CD4-positive, alpha-beta T cell (primary cell): ENCODE results near the gene RYR3. TPM values are rescaled to one million over a fixed set of nuclear protein-coding genes. Genes with fewer than 3 reads are reported as not detected.

Experiments
- ATAC-seq: fragments of 200-7000 bp; cut with Tn5 transposase; one replicate; pipeline ENCODE4 v1.10.0; 2022; ENCODE audit warnings: mild to moderate bottlenecking; ENCODE audit not compliant: poor library complexity
- CTCF ChIA-PET: fragments of 350-600 bp; sonication (Branson Sonifier 250); formaldehyde crosslinking; loops from one replicate; lab custom pipeline; 2021; ENCODE audit warnings: antibody characterized with exemption, inconsistent platforms; lab: Charles Lee
- POLR2A ChIA-PET: fragments of 350-600 bp; sonication (Branson Sonifier 250); formaldehyde crosslinking; loops from one replicate; lab custom pipeline; 2021; ENCODE audit warnings: antibody characterized with exemption, inconsistent platforms; lab: Charles Lee
- DNase-seq, 14 experiments: peaks; one replicate each; pipeline ENCODE4 v3.0.0-alpha.2; 2013 to 2020; ENCODE audit warnings: mixed read lengths in 2 of 14
- H3K27ac ChIP-seq, 2 donors: one replicate each; pipeline versions ENCODE4 v1.5.1 to v1.7.0; 2013; ENCODE audit warnings: low read length in 2 of 2, low read depth in 1 of 2, mild to moderate bottlenecking in 1 of 2
- H3K27me3 ChIP-seq, 2 experiments: 1 replicate in 1 of 2; 2 replicates in 1 of 2; pipeline versions ENCODE4 v1.6.1 to v1.7.0; 2013; ENCODE audit warnings: low read length in 2 of 2, control low read depth in 1 of 2, mild to moderate bottlenecking in 1 of 2, moderate library complexity in 1 of 2; ENCODE audit not compliant: insufficient read depth in 2 of 2, control insufficient read depth in 1 of 2
- H3K36me3 ChIP-seq: one replicate; pipeline ENCODE4 v1.6.1; 2013; ENCODE audit warnings: low read length, control low read depth; ENCODE audit not compliant: insufficient read depth
- H3K4me1 ChIP-seq: one replicate; pipeline ENCODE4 v1.6.1; 2013; ENCODE audit warnings: low read length, control low read depth; ENCODE audit not compliant: insufficient read depth
- H3K4me3 ChIP-seq: one replicate; pipeline ENCODE4 v1.5.1; 2013; ENCODE audit warnings: mild to moderate bottlenecking, low read length, moderate library complexity
- H3K9me3 ChIP-seq, 2 experiments: 1 replicate in 1 of 2; 2 replicates in 1 of 2; pipeline versions ENCODE4 v1.6.1 to v1.7.0; 2013; ENCODE audit warnings: low read length in 2 of 2, mild to moderate bottlenecking in 2 of 2, control low read depth in 1 of 2, moderate library complexity in 1 of 2; ENCODE audit not compliant: control insufficient read depth in 1 of 2, insufficient read depth in 1 of 2
- H3K27ac Mint-ChIP-seq: one replicate; pipeline ENCODE4 v1.8.0; 2020; ENCODE audit warnings: mixed read lengths
- H3K27me3 Mint-ChIP-seq: one replicate; pipeline ENCODE4 v1.8.0; 2021; ENCODE audit warnings: mixed read lengths
- H3K36me3 Mint-ChIP-seq: one replicate; pipeline ENCODE4 v1.8.0; 2021; ENCODE audit warnings: low read depth, mixed read lengths
- H3K4me1 Mint-ChIP-seq: one replicate; pipeline ENCODE4 v1.8.0; 2021; ENCODE audit warnings: low read depth, mixed read lengths
- H3K4me3 Mint-ChIP-seq: one replicate; pipeline ENCODE4 v1.8.0; 2020; ENCODE audit warnings: mild to moderate bottlenecking, mixed read lengths
- H3K9me3 Mint-ChIP-seq: one replicate; pipeline ENCODE4 v1.8.0; 2020; ENCODE audit warnings: mixed read lengths
- intact Hi-C, 2 experiments: fragments of 100-400 bp; cut with DNase I in 1 of 2; cut with micrococcal nuclease in 1 of 2; formaldehyde crosslinking; loops; one replicate each; pipeline versions ENCODE4 v1.15.1 to v1.9.0; 2023 to 2025; cut with DNase I, micrococcal nuclease
- total RNA-seq, 174 experiments: library from RNA in 2 of 174; stranded (reverse) in 2 of 174; gene quantifications; one replicate each; pipeline ENCODE4 v1.2.3 and lab custom pipeline; 2021 to 2026
- TF ChIP-seq, protein P1 (sequence below): fragments of 200-600 bp; IDR thresholded peaks from one replicate; pipeline ENCODE4 v1.8.0; 2022; ENCODE audit warnings: antibody characterized with exemption, mild to moderate bottlenecking

The RYR3 gene
- total RNA-seq, 2 experiments from 2014 or later, result not detected

GRCh38 chr15:33380406-33380805, 69.6 kb downstream of the RYR3 start:
- Mint-ChIP-seq H3K27ac (no peak overlapping the region), H3K27me3 (peaks cover 29% of the 10 kb centered on the region), H3K4me1 (no peaks in the 10 kb centered on the region), H3K9me3 (no peaks in the 10 kb centered on the region), H3K36me3 (no peaks in the 10 kb centered on the region), H3K4me3 (no peak overlapping the region)
- no peaks in the 10 kb centered on the region for H3K36me3 ChIP-seq
- ATAC-seq (no peak), DNase-seq (no peak)
- H3K9me3 ChIP-seq, result no peaks in the 10 kb centered on the region
- ChIA-PET POLR2A (no interaction called here), CTCF (no interaction called here)
- no peak overlapping the region for H3K27ac ChIP-seq
- no peaks in the 10 kb centered on the region for H3K4me1 ChIP-seq
- intact Hi-C loops, result no loop called here
- H3K4me3 ChIP-seq, result no peak overlapping the region
- TF ChIP-seq, protein P1, sequence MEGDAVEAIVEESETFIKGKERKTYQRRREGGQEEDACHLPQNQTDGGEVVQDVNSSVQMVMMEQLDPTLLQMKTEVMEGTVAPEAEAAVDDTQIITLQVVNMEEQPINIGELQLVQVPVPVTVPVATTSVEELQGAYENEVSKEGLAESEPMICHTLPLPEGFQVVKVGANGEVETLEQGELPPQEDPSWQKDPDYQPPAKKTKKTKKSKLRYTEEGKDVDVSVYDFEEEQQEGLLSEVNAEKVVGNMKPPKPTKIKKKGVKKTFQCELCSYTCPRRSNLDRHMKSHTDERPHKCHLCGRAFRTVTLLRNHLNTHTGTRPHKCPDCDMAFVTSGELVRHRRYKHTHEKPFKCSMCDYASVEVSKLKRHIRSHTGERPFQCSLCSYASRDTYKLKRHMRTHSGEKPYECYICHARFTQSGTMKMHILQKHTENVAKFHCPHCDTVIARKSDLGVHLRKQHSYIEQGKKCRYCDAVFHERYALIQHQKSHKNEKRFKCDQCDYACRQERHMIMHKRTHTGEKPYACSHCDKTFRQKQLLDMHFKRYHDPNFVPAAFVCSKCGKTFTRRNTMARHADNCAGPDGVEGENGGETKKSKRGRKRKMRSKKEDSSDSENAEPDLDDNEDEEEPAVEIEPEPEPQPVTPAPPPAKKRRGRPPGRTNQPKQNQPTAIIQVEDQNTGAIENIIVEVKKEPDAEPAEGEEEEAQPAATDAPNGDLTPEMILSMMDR, result no peak
- no peaks in the 10 kb centered on the region for H3K27me3 ChIP-seq

- Mint-ChIP-seq H3K27me3 (peaks cover 17% of the 10 kb centered on the region), H3K4me3 (no peak overlapping the region), H3K4me1 (no peaks in the 10 kb centered on the region), H3K9me3 (no peaks in the 10 kb centered on the region), H3K36me3 (no peaks in the 10 kb centered on the region), H3K27ac (no peak overlapping the region)
- POLR2A ChIA-PET, result no interaction called here
- no peak overlapping the region for H3K4me3 ChIP-seq
- CTCF ChIA-PET, result no interaction called here
- ATAC-seq (no peak), DNase-seq (no peak)
- H3K27ac ChIP-seq, result no peak overlapping the region
- no peaks in the 10 kb centered on the region for H3K4me1 ChIP-seq
- H3K27me3 ChIP-seq, result no peaks in the 10 kb centered on the region
- intact Hi-C loops, result no loop called here
- TF ChIP-seq, protein P1, result no peak
- H3K36me3 ChIP-seq, result no peaks in the 10 kb centered on the region
- no peaks in the 10 kb centered on the region for H3K9me3 ChIP-seq
These were observed 71.7 kb downstream of the RYR3 start for GRCh38 chr15:33382491-33382890.

- TF ChIP-seq, protein P1, result no peak
- peaks cover 17% of the 10 kb centered on the region for H3K27me3 Mint-ChIP-seq
- no peak for ATAC-seq
- Histone ChIP-seq H3K9me3 (no peaks in the 10 kb centered on the region), H3K27me3 (no peaks in the 10 kb centered on the region), H3K4me3 (no peak overlapping the region), H3K4me1 (no peaks in the 10 kb centered on the region), H3K36me3 (no peaks in the 10 kb centered on the region), H3K27ac (no peak overlapping the region)
- ChIA-PET CTCF (no interaction called here), POLR2A (no interaction called here)
- DNase-seq, result no peak
- intact Hi-C loops, result no loop called here
- H3K9me3 Mint-ChIP-seq, result no peaks in the 10 kb centered on the region
- no peaks in the 10 kb centered on the region for H3K36me3 Mint-ChIP-seq
- no peaks in the 10 kb centered on the region for H3K4me1 Mint-ChIP-seq
- H3K27ac Mint-ChIP-seq, result no peak overlapping the region
- no peak overlapping the region for H3K4me3 Mint-ChIP-seq
These were observed 73.5 kb downstream of the RYR3 start for GRCh38 chr15:33384307-33384706.
